Measurements from ENCODE around the gene PBX1.

Gene PBX1

GRCh38 chr1:164830628-164831027, 271.6 kb downstream of the PBX1 start:
- ATAC-seq = no peak
- no peak for DNase-seq

DNA sequence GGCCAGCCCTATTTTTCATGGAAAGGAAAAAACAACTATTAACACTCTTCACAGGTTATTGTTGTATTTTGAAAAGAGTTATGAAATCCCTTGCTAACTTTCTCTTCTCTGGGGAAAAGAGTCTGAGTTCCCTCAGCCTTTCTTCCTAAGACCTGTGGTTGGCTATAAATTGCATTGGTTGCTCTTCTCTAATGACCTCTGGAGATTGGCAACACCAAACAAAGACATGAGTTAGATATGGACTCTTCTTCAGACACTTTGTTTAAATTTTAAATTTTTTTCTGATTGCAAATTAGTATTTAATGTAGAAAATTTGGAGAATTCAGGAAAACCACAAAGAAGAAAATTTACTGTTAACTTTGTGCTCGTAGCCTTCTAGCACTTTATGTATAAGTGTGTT, 275.7 kb downstream of the PBX1 start:
- ATAC-seq = no peak
- DNase-seq = no peak

GRCh38 chr1:164836614-164837018, 277.6 kb downstream of the PBX1 start:
- ATAC-seq = no peak
- no peak for DNase-seq

DNA sequence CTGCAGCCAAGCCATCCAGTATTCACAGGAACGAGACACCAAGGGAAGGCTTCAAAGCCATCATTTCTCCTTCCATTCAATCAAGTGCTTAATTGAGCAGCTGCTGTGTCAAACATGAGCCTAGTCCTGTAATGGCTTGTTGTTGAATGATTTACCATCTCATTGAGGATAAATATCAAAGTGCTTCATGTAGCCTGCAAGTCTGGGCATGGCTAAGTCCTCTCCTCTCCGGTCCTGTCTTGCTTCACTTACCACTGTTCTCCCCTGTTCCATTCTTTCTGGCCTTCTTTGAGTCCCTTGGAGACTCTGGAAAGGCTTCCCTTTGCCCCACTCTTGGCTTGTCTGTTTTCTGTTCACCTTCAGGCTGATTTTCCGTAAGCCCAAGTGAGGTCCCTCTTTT, 279.8 kb downstream of the PBX1 start:
- ATAC-seq (no peak), DNase-seq (no peak)

GRCh38 chr1:164840936-164841335, 282.0 kb downstream of the PBX1 start:
- DNase-seq = no peak
- ATAC-seq = no peak

GRCh38 chr1:164841702-164842465, 282.9 kb downstream of the PBX1 start:
- DNase-seq = no peak
- ATAC-seq = no peak

DNA sequence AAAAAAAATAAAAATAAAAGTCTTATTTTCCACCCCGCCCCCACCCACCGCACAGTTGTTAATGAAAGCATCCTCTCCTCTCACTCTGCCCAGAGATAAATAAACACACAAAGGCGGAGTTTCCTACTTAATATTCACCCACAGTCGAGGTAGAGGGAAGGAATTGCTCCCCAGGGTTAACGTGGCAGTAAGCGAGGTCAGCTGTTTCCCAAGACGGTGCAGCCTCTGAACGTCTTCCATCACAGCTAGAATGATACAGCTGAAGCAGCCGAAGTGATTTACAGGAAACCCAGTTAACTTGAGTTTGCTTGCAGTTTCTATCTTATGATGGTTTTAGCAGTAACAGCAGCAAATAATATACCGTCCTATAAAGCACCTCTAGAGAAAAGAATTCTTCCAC, 283.9 kb downstream of the PBX1 start:
- DNase-seq = no peak
- ATAC-seq = no peak

- ATAC-seq = no peak
- DNase-seq = no peak
Measured at GRCh38 chr1:164843743-164844500, 284.9 kb downstream of the PBX1 start.

DNA sequence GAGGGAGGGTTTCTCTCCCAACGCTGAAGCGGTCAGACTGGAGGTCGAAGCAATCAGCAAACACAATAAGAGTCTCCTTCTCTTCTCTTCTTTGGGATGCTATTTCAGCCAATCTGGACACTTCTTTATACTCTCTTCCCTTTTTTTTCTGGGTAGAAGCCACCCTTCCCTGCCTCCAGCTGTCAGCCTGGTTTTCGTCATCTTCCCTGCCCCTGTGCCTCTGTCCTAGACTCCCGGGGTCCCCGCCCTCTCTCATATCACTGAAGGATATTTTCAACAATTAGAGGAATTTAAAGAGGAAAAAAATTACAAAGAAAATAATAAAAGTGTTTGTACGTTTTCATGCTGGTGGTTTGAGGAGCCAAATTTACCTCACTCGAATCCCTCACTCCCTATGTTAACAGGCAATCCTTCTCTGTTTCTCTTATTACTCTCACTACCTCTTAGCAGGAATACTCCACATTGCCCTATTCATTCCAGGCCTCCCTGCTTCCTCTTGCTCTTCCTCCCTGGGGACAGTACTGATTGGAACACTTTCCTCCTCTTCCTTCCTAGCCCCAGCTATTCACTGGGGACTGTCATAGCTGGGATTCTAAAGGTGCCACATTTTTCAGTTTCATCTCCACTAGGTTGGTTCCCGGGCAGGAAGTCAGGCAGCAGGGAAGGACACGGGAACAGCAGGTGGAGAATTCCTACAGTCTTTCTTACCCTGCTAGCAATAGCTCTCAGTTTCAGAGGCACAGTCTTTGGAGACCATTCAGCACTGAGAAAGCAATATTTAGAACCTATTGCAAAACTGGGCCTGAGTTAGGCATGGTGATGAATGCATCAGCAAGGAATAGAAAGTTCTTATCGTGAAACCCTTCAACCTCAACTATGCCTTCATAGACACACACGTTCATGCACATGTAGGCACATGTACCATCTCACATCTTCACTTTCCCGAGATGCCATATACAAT, 288.0 kb downstream of the PBX1 start:
- DNase-seq (no peak), ATAC-seq (no peak)

DNA sequence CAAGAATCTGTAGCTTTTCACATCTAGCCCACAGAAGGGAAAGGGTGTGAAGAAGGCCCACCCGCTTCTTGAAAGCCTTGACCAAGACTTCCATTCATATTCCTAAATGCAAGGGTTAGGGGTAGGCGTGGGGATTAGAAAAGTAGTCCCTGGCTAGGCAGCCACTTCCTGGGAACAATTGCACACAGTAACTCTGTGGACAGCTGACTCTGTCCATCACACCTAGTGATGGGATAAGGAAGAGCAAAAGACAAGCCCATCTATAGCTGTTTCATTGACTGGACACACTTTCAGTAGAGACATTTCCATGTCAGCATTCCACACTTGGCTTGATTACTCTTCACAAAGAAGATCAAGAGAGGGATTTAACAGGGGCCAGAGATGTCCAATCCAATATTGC, 294.2 kb downstream of the PBX1 start:
- ATAC-seq = no peak
- no peak for DNase-seq

DNA sequence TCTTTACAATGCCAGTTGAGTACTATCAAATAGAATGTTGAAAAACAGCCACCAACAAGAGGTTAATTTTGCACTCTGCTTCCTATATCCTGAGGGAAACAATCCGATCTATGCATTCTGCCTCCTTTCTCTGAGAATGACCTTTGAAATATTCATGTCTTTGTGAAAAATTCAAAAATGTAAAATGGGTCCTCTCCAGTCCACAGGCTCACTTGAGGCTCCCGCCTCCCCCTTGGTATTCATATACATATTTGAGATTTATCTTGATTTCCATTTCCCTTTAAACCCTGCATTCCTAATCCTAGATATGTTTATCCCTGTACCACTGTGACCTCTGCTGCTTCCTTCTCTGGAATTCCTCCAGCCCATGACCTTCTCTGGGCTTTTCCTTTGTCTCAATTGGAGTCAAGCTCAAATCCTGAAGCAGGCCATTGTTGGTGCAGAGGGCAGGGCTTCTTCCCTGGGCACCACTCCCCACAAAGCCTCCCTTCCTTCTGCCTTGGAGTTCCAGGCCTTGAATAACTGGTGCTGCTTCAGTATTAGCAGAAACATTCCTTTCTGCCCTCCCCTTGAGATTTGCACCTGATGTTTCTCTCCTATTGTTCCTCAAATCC, 296.8 kb downstream of the PBX1 start:
- DNase-seq = no peak

GRCh38 chr1:164856381-164856780, 297.4 kb downstream of the PBX1 start:
- no peak for ATAC-seq
- no peak for DNase-seq

More for the DNA sequence above, 296.8 kb downstream of the PBX1 start:
- ATAC-seq = no peak

DNA sequence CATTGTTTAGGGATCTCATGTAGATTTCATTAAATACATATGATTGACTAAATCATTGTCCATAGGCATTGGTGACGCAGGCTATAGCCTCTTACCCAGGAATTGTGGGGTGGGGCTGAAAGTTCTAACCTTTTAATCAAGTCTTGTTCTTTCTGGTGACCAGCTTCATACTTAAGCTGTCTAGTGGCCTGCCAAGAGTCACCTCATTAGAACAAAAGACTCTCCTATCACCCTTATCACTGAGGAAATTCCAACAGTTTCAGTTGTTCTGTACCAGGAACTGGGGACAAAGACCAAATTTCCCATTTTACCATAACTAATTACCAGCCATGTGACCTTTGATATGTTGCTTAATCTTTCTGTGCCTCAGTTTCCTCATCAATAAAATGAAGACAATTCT, 298.5 kb downstream of the PBX1 start:
- no peak for ATAC-seq

DNA sequence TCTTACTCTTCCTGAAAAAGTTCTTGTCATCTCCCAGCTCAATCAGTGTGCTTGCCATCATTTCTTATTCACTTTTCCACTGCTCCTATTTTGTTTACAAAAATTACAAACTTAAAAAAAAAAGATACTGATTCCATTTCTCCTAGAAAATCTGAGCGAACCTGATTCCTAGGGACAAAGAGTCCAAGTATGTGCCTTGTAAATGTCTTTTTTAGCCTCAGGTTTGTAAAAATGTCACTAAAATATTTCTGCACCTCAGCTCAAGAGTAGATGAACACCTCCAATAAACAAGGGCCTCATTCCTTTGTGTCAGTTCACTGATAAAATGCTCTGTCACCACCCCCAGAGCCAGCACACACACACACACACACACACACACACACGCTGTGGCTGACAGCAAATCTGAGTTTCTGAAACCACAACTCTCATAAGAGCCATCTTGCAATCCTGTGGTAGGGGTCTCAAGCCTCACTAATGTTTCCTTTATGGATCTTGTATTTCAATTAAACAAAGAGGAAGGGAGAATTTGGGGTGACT, 299.2 kb downstream of the PBX1 start:
- ATAC-seq (no peak), DNase-seq (no peak)

More for the DNA sequence above, 298.5 kb downstream of the PBX1 start:
- no peak for DNase-seq

DNA sequence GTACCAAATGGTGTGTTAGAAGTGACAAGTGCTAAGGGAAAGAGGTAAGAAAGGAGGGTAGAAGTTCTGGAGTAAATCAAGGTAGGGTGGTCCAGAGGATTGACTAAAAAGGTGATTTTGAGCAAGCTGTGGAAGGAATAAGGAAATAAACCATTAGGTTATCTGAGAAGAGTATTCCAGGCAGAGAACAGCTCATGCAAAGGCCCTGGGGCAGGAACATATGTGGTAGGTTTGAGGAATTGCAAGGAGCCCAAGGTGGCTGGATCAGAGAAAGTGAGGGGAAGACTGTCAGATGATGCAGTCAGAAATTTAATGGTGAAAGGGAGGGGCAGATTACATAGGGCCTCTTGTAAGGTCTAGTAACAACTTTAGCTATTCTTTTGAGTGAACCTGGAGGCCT, 302.6 kb downstream of the PBX1 start:
- ATAC-seq = no peak
- no peak for DNase-seq

- ATAC-seq (no peak), DNase-seq (no peak)
Measured at GRCh38 chr1:164863056-164863455, 304.1 kb downstream of the PBX1 start.

DNA sequence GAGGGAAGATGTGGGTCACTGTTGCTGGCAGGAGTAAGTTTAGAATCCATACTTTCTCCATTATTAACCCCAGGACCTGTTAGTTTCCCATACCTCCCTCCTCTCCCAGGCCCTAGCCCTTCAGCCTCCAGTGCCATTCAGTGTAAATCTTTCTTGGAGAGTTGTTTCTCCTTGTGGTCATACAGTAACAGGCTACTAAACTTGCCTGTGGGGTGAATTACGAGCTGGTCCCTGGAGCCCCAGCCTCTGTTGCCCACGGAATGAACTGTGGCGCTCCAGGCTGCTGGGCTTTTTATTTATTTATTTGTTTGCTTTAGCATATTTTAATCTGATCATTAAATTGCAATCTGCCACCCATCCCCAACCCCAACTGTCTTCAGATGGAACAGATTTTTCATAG, 305.2 kb downstream of the PBX1 start:
- ATAC-seq = no peak
- no peak for DNase-seq

DNA sequence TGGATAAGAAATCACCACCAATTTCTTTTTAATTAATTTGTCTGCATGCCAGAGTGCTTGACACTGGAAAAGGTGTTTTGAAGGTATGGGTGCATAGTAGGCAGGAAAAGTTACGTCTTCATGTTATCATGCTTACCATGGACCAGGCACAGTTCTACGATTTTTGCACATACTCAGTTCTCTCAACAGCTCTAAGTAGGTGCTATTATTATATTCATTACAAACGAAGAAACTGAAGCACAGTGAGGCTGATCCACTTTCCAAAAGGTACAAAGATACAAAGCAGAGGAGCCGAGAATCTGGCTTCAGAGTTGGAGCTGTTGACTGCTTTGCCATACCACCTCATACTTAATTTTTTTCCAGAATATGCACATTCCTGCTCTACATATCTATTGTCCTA, 306.4 kb downstream of the PBX1 start:
- DNase-seq = no peak
- no peak for ATAC-seq

DNA sequence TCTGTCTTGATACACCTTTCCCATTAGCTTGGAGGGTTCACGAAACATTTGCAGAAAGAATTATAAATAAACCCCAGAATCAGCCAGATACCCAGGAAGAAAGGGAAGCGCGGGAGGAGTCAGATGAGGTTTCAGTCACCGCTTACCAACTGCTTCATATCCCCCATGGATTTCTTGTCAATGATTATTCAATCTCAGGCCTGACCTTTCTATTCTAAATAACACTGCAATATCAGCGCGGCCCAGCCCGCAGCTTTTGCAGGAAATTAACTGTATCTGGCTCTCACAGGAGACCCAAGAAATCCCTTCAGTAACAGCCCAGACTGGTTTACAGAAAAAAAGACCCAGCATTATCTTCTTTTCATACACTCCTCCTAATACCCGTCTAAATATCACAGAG, 308.6 kb downstream of the PBX1 start:
- ATAC-seq (no peak), DNase-seq (no peak)

GRCh38 chr1:164868990-164869389, 310.0 kb downstream of the PBX1 start:
- DNase-seq (no peak), ATAC-seq (no peak)

- no peak for DNase-seq
- ATAC-seq = no peak
Measured at GRCh38 chr1:164875518-164875917, 316.5 kb downstream of the PBX1 start.

All from stimulated activated naive CD8-positive, alpha-beta T cell treated with anti-CD3 and anti-CD28 coated beads, Interleukin-15, Interleukin-2, amounts not matched to agents 100 U/mL and 50 U/mL, for 24 hours (primary cell).